Kidney epithelial cell (primary cell): ENCODE data around the gene CES2. TPM values are rescaled to one million over a fixed set of nuclear protein-coding genes. Genes with fewer than 3 reads are reported as not detected.

ENCODE experiments used
- DNase-seq: peaks from one replicate; pipeline ENCODE4 v3.0.0-alpha.2; 2010; ENCODE audit warnings: low read depth
- H3K27me3 ChIP-seq: 2 replicates; pipeline ENCODE4 v1.6.0; 2011; ENCODE audit warnings: low read length; ENCODE audit not compliant: control insufficient read depth, insufficient read depth
- H3K36me3 ChIP-seq: 2 replicates; pipeline ENCODE4 v1.5.1; 2011; ENCODE audit warnings: low read length; ENCODE audit not compliant: control insufficient read depth, insufficient read depth
- H3K4me3 ChIP-seq: 2 replicates; pipeline ENCODE4 v1.5.1; 2011; ENCODE audit warnings: low read depth, mild to moderate bottlenecking, control low read depth, low read length
- CTCF ChIP-seq: IDR thresholded peaks from 2 replicates; pipeline ENCODE4 v1.5.1; 2011; ENCODE audit warnings: mild to moderate bottlenecking, moderate library complexity, low read length, control low read depth, inconsistent platforms; ENCODE audit not compliant: insufficient read depth, poor library complexity, severe bottlenecking
- total RNA-seq: library from RNA; depleted of rRNA; stranded (reverse); fragments of >200 nt; gene quantifications from 2 replicates; pipeline ENCODE4 v1.2.3, GENCODE V29; 2015

CES2 gene, protein sequence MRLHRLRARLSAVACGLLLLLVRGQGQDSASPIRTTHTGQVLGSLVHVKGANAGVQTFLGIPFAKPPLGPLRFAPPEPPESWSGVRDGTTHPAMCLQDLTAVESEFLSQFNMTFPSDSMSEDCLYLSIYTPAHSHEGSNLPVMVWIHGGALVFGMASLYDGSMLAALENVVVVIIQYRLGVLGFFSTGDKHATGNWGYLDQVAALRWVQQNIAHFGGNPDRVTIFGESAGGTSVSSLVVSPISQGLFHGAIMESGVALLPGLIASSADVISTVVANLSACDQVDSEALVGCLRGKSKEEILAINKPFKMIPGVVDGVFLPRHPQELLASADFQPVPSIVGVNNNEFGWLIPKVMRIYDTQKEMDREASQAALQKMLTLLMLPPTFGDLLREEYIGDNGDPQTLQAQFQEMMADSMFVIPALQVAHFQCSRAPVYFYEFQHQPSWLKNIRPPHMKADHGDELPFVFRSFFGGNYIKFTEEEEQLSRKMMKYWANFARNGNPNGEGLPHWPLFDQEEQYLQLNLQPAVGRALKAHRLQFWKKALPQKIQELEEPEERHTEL
- 44.4 and 48.0 TPM in 2 replicates for total RNA-seq

DNA sequence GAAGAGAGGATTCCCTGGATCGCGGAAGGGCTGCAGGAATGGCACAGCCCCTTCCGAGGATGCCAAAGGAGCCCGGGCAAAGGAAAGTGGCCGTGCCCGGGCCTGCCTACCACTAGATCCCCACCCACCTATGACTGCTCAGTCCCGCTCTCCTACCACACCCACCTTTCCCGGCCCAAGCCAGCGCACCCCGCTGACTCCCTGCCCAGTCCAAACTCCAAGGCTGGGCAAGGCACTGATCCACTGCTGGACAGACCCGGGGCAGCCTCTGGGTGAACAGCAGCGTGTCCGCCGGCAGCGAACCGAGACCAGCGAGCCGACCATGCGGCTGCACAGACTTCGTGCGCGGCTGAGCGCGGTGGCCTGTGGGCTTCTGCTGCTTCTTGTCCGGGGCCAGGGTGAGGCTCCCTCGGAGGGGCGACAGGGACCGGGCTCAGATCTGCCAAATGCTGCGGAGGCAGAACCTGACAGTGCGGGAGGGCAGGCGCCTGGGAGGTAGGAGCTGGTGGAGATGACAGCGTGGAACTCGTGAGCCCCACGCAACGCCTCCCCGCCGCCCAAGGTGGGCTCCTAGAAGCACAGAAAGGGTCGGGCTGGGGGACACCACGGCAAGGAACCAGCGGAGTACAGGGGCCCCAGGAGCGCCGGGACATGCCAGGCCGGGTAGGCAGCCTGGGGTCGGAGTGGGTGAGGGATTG lies at the start of gene CES2:
TSS of gene CES2 (plus strand) at position 203 of the 698 bp plus-strand sequence. CDS start at position 323, 120 bp downstream.
- Histone ChIP-seq H3K36me3 (peaks cover 1% of the 10 kb centered on the region), H3K27me3 (peaks cover 3% of the 10 kb centered on the region), H3K4me3 (peak within 1 kb of the TSS; percentile 64)
- TF ChIP-seq CTCF: no peak
- no peak for DNase-seq

DNA sequence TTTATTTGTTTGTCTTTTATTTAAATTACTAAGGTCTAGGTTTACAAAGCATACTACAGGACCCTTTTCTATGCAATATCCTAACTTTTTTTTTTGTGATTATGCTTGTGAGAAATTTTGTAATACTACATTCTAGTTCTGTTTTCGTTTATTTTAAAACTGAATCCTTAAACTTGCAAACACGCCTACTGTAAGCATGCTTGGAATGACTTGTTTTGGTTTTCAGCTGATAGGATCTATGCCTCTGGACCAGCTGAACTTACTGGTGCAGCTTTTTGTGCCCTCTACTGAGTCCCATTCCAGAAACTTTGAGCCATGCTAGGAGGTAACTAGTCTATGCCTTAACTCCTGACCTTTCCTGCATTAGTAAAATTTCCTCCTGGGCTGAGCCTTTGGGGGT lies 49.0 kb upstream of the CES2 start:
- Histone ChIP-seq H3K27me3 (no peaks in the 10 kb centered on the region), H3K4me3 (no peak overlapping the region), H3K36me3 (peaks cover 1% of the 10 kb centered on the region)
- no peak for DNase-seq
- TF ChIP-seq CTCF: no peak

DNA sequence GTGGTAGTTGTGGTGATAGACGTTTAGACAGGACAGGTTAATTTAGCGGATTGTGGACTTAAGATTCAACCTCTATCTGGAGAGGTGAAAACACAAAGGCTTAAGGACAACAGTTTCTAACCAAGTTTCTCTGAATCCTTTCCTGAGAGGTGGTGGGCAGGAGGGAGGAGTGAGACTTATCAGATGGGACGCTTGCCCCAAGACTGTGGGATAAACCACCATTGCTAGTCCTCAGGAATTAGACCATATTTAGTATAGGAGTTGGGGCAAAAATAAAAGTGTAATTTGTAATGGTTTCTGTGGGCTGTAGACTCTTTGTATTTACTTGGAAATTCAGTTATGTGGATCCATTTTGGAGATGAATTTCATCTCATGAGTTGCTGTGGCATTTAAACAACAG lies 48.4 kb upstream of the CES2 start:
- no peak overlapping the region for H3K4me3 ChIP-seq
- TF ChIP-seq CTCF: no peak
- peaks cover 1% of the 10 kb centered on the region for H3K36me3 ChIP-seq
- DNase-seq: no peak
- no peaks in the 10 kb centered on the region for H3K27me3 ChIP-seq

- Histone ChIP-seq H3K4me3 (no peak overlapping the region), H3K36me3 (peaks cover 1% of the 10 kb centered on the region), H3K27me3 (no peaks in the 10 kb centered on the region)
- no peak for TF ChIP-seq CTCF
- no peak for DNase-seq
Measured at GRCh38 chr16:66888647-66889615, 46.4 kb upstream of the CES2 start.

DNA sequence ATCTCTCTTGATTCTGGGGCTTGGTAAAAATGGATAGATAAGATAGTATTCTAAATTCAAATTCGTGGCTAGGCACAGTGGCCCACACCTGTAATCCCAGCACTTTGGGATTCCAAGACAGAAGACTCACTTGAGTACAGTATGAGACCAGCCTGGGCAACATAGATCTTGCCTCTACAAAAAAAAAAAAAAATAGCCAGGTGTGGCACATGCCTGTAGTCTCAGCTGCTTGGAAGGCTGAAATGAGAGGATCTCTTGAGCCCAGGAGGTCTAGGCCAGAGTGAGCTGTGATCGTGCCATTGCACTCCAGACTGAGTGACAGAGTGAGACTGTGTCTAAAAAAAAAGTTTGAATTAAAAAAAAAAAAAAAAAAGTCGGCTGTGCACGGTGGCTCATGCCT lies 45.7 kb upstream of the CES2 start:
- TF ChIP-seq CTCF: no peak
- Histone ChIP-seq H3K36me3 (no peaks in the 10 kb centered on the region), H3K27me3 (no peaks in the 10 kb centered on the region), H3K4me3 (no peak overlapping the region)
- DNase-seq: no peak
